Activated CD4-positive, alpha-beta T cell treated with anti-CD3 and anti-CD28 coated beads, Interleukin-2, amount 10 ng/mL, durations not matched to agents 24 days and 14 days (primary cell): ENCODE measurements around the gene SYCP2L. TPM values are rescaled to one million over a fixed set of nuclear protein-coding genes. Genes with fewer than 3 reads are reported as not detected.
"Not testable (repeated sequence)": the region's sequence is repeated elsewhere in the genome, so short reads cannot be mapped to it uniquely, and the experiment has no call there.

ENCODE experiments used
- DNase-seq: peaks from one replicate; pipeline ENCODE4 v3.0.0; 2022
- H3K27ac Mint-ChIP-seq: one replicate; pipeline ENCODE4 v1.8.0; 2022; ENCODE audit warnings: mild to moderate bottlenecking, mixed read lengths
- H3K27me3 Mint-ChIP-seq: one replicate; pipeline ENCODE4 v1.8.0; 2022; ENCODE audit warnings: mixed read lengths
- H3K36me3 Mint-ChIP-seq: one replicate; pipeline ENCODE4 v1.8.0; 2022; ENCODE audit warnings: low read depth, mild to moderate bottlenecking, mixed read lengths
- H3K4me1 Mint-ChIP-seq: one replicate; pipeline ENCODE4 v1.8.0; 2021; ENCODE audit warnings: mixed read lengths
- H3K4me3 Mint-ChIP-seq: one replicate; pipeline ENCODE4 v1.8.0; 2022; ENCODE audit warnings: mild to moderate bottlenecking, moderate library complexity, mixed read lengths
- H3K9me3 Mint-ChIP-seq: one replicate; pipeline ENCODE4 v1.8.0; 2021; ENCODE audit warnings: mixed read lengths
- intact Hi-C: fragments of 100-400 bp; cut with micrococcal nuclease; formaldehyde crosslinking; loops from one replicate; pipeline ENCODE4 v1.15.1; 2023
- total RNA-seq: library from RNA; stranded (reverse); gene quantifications from 2 replicates; pipeline ENCODE4 v1.2.3, GENCODE V29; 2022

Gene SYCP2L
- total RNA-seq = not detected in 2 replicates

- H3K9me3 Mint-ChIP-seq = peaks cover 7% of the 10 kb centered on the region
- peaks cover 76% of the 10 kb centered on the region for H3K27me3 Mint-ChIP-seq
- no peak within 1 kb of the TSS for H3K27ac Mint-ChIP-seq
- H3K4me1 Mint-ChIP-seq = peaks cover 4% of the 10 kb centered on the region
- H3K36me3 Mint-ChIP-seq = peaks cover 2% of the 10 kb centered on the region
- intact Hi-C loops = loop anchor here (5.0 to 10.0 kb wide), 3 partner anchors 158 to 502 kb away; partner anchors contain the start of gene ELOVL2
- H3K4me3 Mint-ChIP-seq = peak within 1 kb of the TSS; percentile 39
- no peak for DNase-seq
These were observed at the start of gene SYCP2L for GRCh38 chr6:10886691-10887502. Gene SYCP2L, plus strand, starts transcription at chr6:10887052. Its CDS starts 75 bp downstream, at chr6:10887127.

GRCh38 chr6:10837622-10837994, 49.2 kb upstream of the SYCP2L start:
- H3K36me3 Mint-ChIP-seq = no peaks in the 10 kb centered on the region
- H3K9me3 Mint-ChIP-seq = peaks cover 15% of the 10 kb centered on the region
- peak overlapping the region; percentile 89 for H3K4me3 Mint-ChIP-seq
- peaks cover 18% of the 10 kb centered on the region for H3K4me1 Mint-ChIP-seq
- H3K27me3 Mint-ChIP-seq = peaks cover 42% of the 10 kb centered on the region
- H3K27ac Mint-ChIP-seq = peak overlapping the region; percentile 100
- DNase-seq = peak; percentile 72
- intact Hi-C loops = loop anchor here (5.0 kb wide), 2 partner anchors 180 to 575 kb away; no protein-coding TSS in a partner anchor

- peak; percentile 98 for DNase-seq
- Mint-ChIP-seq H3K4me3 (peak within 1 kb of the TSS; percentile 89), H3K9me3 (peaks cover 15% of the 10 kb centered on the region), H3K36me3 (no peaks in the 10 kb centered on the region), H3K4me1 (peaks cover 18% of the 10 kb centered on the region), H3K27me3 (peaks cover 42% of the 10 kb centered on the region), H3K27ac (peak within 1 kb of the TSS; percentile 100)
- intact Hi-C loops = loop anchor here (1.0 to 5.0 kb wide), 7 partner anchors 91 to 574 kb away; partner anchors contain the start of genes C6orf52, PAK1IP1 and TMEM14B
These were observed 48.7 kb upstream of the SYCP2L start, which contains the start of gene MAK for GRCh38 chr6:10837995-10838793. Gene MAK, minus strand, starts transcription at chr6:10838539. Its CDS starts 7,891 bp downstream, at chr6:10830648.

GRCh38 chr6:10838794-10839333, 48.0 kb upstream of the SYCP2L start:
- Mint-ChIP-seq H3K36me3 (no peaks in the 10 kb centered on the region), H3K27me3 (peaks cover 47% of the 10 kb centered on the region), H3K27ac (peak overlapping the region; percentile 100), H3K9me3 (peaks cover 20% of the 10 kb centered on the region), H3K4me3 (peak overlapping the region; percentile 89), H3K4me1 (peaks cover 18% of the 10 kb centered on the region)
- peak; percentile 62 for DNase-seq
- intact Hi-C loops = loop anchor here (1.0 to 5.0 kb wide), 7 partner anchors 92 to 573 kb away; partner anchors contain the start of genes C6orf52, PAK1IP1 and TMEM14B

- intact Hi-C loops = no loop called here
- H3K27me3 Mint-ChIP-seq = peaks cover 16% of the 10 kb centered on the region
- no peak overlapping the region for H3K27ac Mint-ChIP-seq
- peaks cover 9% of the 10 kb centered on the region for H3K4me1 Mint-ChIP-seq
- H3K4me3 Mint-ChIP-seq = no peak overlapping the region
- H3K36me3 Mint-ChIP-seq = no peaks in the 10 kb centered on the region
- peaks cover 16% of the 10 kb centered on the region for H3K9me3 Mint-ChIP-seq
- no peak for DNase-seq
These were observed 43.3 kb upstream of the SYCP2L start for GRCh38 chr6:10843554-10843953.

GRCh38 chr6:10847684-10848083, 39.2 kb upstream of the SYCP2L start:
- Mint-ChIP-seq H3K27me3 (peaks cover 5% of the 10 kb centered on the region), H3K4me3 (no peak overlapping the region), H3K27ac (no peak overlapping the region), H3K4me1 (no peaks in the 10 kb centered on the region), H3K36me3 (no peaks in the 10 kb centered on the region), H3K9me3 (peaks cover 5% of the 10 kb centered on the region)
- no peak for DNase-seq
- intact Hi-C loops = no loop called here

GRCh38 chr6:10849901-10850300, 37.0 kb upstream of the SYCP2L start:
- intact Hi-C loops = no loop called here
- Mint-ChIP-seq H3K27me3 (no peaks in the 10 kb centered on the region), H3K27ac (no peak overlapping the region)

GRCh38 chr6:10850728-10851127, 36.1 kb upstream of the SYCP2L start:
- H3K36me3 Mint-ChIP-seq = no peaks in the 10 kb centered on the region
- DNase-seq = no peak
- H3K9me3 Mint-ChIP-seq = peaks cover 13% of the 10 kb centered on the region
- no peak overlapping the region for H3K4me3 Mint-ChIP-seq
- H3K4me1 Mint-ChIP-seq = peaks cover 2% of the 10 kb centered on the region
- no peak overlapping the region for H3K27ac Mint-ChIP-seq
- intact Hi-C loops = no loop called here
- no peaks in the 10 kb centered on the region for H3K27me3 Mint-ChIP-seq

More at GRCh38 chr6:10849901-10850300, 37.0 kb upstream of the SYCP2L start:
- peaks cover 9% of the 10 kb centered on the region for H3K9me3 Mint-ChIP-seq
- no peaks in the 10 kb centered on the region for H3K4me1 Mint-ChIP-seq
- no peak for DNase-seq
- no peaks in the 10 kb centered on the region for H3K36me3 Mint-ChIP-seq
- no peak overlapping the region for H3K4me3 Mint-ChIP-seq

- H3K27ac Mint-ChIP-seq = no peak overlapping the region
- H3K27me3 Mint-ChIP-seq = no peaks in the 10 kb centered on the region
- H3K36me3 Mint-ChIP-seq = no peaks in the 10 kb centered on the region
- DNase-seq = no peak
- peaks cover 13% of the 10 kb centered on the region for H3K9me3 Mint-ChIP-seq
- H3K4me1 Mint-ChIP-seq = peaks cover 2% of the 10 kb centered on the region
- no peak overlapping the region for H3K4me3 Mint-ChIP-seq
- intact Hi-C loops = no loop called here
These were observed 34.4 kb upstream of the SYCP2L start for GRCh38 chr6:10852361-10852960.

- intact Hi-C loops = not testable (repeated sequence)
These were observed 33.0 kb upstream of the SYCP2L start for GRCh38 chr6:10853849-10854300.

GRCh38 chr6:10854922-10855632, 31.8 kb upstream of the SYCP2L start:
- no peak for DNase-seq
- no peak overlapping the region for H3K27ac Mint-ChIP-seq
- no peak overlapping the region for H3K4me3 Mint-ChIP-seq
- no peaks in the 10 kb centered on the region for H3K36me3 Mint-ChIP-seq
- intact Hi-C loops = no loop called here
- peaks cover 13% of the 10 kb centered on the region for H3K9me3 Mint-ChIP-seq
- H3K27me3 Mint-ChIP-seq = no peaks in the 10 kb centered on the region
- peaks cover 2% of the 10 kb centered on the region for H3K4me1 Mint-ChIP-seq

More at GRCh38 chr6:10853849-10854300, 33.0 kb upstream of the SYCP2L start:
- H3K27ac Mint-ChIP-seq, H3K4me1 Mint-ChIP-seq, H3K27me3 Mint-ChIP-seq, DNase-seq, H3K4me3 Mint-ChIP-seq, H3K36me3 Mint-ChIP-seq: not testable (repeated sequence)
- H3K9me3 Mint-ChIP-seq = peaks cover 13% of the 10 kb centered on the region

- no peaks in the 10 kb centered on the region for H3K27me3 Mint-ChIP-seq
- peaks cover 2% of the 10 kb centered on the region for H3K4me1 Mint-ChIP-seq
- H3K4me3 Mint-ChIP-seq = no peak overlapping the region
- H3K27ac Mint-ChIP-seq = no peak overlapping the region
- intact Hi-C loops = no loop called here
- peaks cover 13% of the 10 kb centered on the region for H3K9me3 Mint-ChIP-seq
- no peaks in the 10 kb centered on the region for H3K36me3 Mint-ChIP-seq
- no peak for DNase-seq
These were observed 29.6 kb upstream of the SYCP2L start for GRCh38 chr6:10857259-10857658.

GRCh38 chr6:10861086-10861485, 25.8 kb upstream of the SYCP2L start:
- Mint-ChIP-seq H3K4me3 (no peak overlapping the region), H3K27me3 (no peaks in the 10 kb centered on the region), H3K27ac (no peak overlapping the region), H3K4me1 (no peaks in the 10 kb centered on the region), H3K9me3 (no peaks in the 10 kb centered on the region), H3K36me3 (no peaks in the 10 kb centered on the region)
- intact Hi-C loops = no loop called here
- no peak for DNase-seq
